ENCODE results near the gene MYPN. TPM values are rescaled to one million over a fixed set of nuclear protein-coding genes. Genes with fewer than 3 reads are reported as not detected.

MYPN gene
- total and polyA plus RNA-seq, 2 donors (not counting 1 experiment from before 2014, with no cell fraction given), result not detected

Other genes starting within 250 kb of the MYPN start
- 66.5 and 67.8 TPM in 2 replicates for gene SIRT1, start 224.8 kb upstream of the MYPN start, total RNA-seq
- 14.4 and 32.5 TPM in 2 replicates for gene SIRT1, start 224.8 kb upstream of the MYPN start, polyA plus RNA-seq
- 118 and 126 TPM in 2 replicates for gene HERC4, start 34.2 kb upstream of the MYPN start, total RNA-seq
- gene HERC4, start 34.2 kb upstream of the MYPN start, polyA plus RNA-seq, result 18.2 and 32.9 TPM in 2 replicates
- gene ATOH7, start 122.6 kb downstream of the MYPN start, total RNA-seq, result not detected in 2 replicates
- gene ATOH7, start 122.6 kb downstream of the MYPN start, polyA plus RNA-seq, result not detected in 2 replicates
- 120 and 124 TPM in 2 replicates for gene HNRNPH3, start 222.6 kb downstream of the MYPN start, total RNA-seq
- 23.6 and 93.7 TPM in 2 replicates for gene HNRNPH3, start 222.6 kb downstream of the MYPN start, polyA plus RNA-seq
- gene PBLD, start 223.4 kb downstream of the MYPN start, total RNA-seq, result 3.0 and 4.7 TPM in 2 replicates
- gene PBLD, start 223.4 kb downstream of the MYPN start, polyA plus RNA-seq, result 0.40 and 0.42 TPM in 2 replicates

Data from B cell (primary cell).